Measurements from ENCODE around the gene PNMT. TPM values are rescaled to one million over a fixed set of nuclear protein-coding genes. Genes with fewer than 3 reads are reported as not detected.

Gene PNMT
- total and polyA plus RNA-seq, 2 of the 8 experiments (the other 6 are each of a cell fraction or from before 2014, with no cell fraction given) = 5.6 to 10.9 TPM

DNA sequence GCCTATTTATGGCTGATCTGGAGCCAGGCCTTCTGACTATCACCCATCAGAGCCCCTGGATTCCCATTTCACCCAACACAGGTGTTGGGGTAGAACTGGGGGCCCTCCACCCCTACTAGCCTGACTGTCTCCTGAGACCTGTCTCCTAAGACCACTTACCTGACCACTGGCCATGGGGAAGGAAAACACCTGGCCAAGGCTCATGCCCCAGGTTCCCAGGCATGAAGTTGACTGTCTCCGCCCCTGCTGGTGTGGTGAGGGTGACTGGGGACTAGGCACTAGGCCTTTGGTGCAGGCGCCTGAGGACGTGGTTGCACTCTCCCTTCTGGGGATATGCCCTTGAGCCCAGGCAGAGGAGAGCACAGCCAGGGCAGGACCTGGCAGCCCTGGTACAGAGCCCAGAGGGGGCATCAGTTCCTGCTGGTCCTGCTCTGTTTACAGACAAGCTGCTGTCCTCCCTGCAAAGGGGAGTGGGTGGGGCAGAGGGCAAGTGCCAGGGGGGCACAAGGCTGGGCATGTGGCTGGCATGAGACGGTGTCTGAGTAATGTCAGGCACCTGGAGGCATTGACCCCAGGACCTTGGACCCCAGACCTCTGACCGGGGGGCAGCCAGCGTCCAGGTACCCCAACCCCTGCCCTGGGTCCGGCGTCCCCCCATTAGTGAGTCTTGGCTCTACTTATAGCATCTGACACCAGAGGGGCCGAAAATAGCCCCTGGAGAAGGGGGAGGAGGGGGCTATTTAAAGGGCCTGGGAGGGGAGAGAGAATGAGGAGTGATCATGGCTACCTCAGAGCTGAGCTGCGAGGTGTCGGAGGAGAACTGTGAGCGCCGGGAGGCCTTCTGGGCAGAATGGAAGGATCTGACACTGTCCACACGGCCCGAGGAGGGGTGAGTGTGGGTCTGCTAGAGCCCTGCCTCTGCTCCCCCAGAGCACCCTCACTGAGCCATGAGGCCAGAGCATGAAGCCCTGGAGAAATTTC, 3.4 kb upstream of the PNMT start, which contains the start of gene TCAP:
Gene TCAP (plus strand): TSS at position 769 of the 981 bp plus-strand sequence. CDS start 11 bp downstream, at position 780.
- no peaks in the 10 kb centered on the region for H4K20me1 ChIP-seq (replicated peaks in 1 of 2; ENCODE audit: control insufficient read depth in 1 of 2, insufficient read depth in 2 of 2, low read length in 2 of 2)
- H3K18ac ChIP-seq (ENCODE audit: extremely low read depth, low read length) = peak within 1 kb of the TSS; percentile 65
- H2BK120ac ChIP-seq (replicated peaks; ENCODE audit: low read depth, low read length) = no peak within 1 kb of the TSS
- POLR2A ChIA-PET (ENCODE audit: partially characterized antibody) = interaction anchor here (0.6 to 32.5 kb wide), 7 partner anchors 11 to 75 kb away, joined by 3 to 708 read pairs (median 5); partner anchors contain the start of genes ERBB2, PGAP3 and PPP1R1B
- H3K4me1 ChIP-seq (replicated peaks in 1 of 4; ENCODE audit: control insufficient read depth in 3 of 4, insufficient read depth in 4 of 4, low read length in 3 of 4) = peaks cover 0 to 48% (median 43%) of the 10 kb centered on the region in 4 experiments; a peak in 6 of 7 replicates
- peak within 1 kb of the TSS; percentile 26; the same call in 1 of the 2 replicates for H3K27ac ChIP-seq (ENCODE audit: low read depth, low read length)
- peak within 1 kb of the TSS; percentile 92 for H4K91ac ChIP-seq (replicated peaks; ENCODE audit: insufficient read length, low read length)
- no peak within 1 kb of the TSS; a peak in 2 of 7 replicates for H3K9ac ChIP-seq (replicated peaks in 1 of 4; ENCODE audit: extremely low read depth in 1 of 4, low read depth in 3 of 4, low read length in 3 of 4)
- H3K36me3 ChIP-seq (ENCODE audit: control insufficient read depth in 2 of 4, insufficient read depth in 4 of 4, low read length in 3 of 4) = peaks cover 0 to 9% (median 2%) of the 10 kb centered on the region in 4 experiments; a peak in 3 of 8 replicates
- no peaks in the 10 kb centered on the region for H3K9me3 ChIP-seq (ENCODE audit: insufficient read depth in 2 of 2, low read depth in 1 of 2, low read length in 1 of 2)
- H3K79me2 ChIP-seq (ENCODE audit: control insufficient read depth in 1 of 2, insufficient read depth in 2 of 2, low read length in 2 of 2) = no peaks in the 10 kb centered on the region
- H2AK5ac ChIP-seq (ENCODE audit: low read depth, low read length) = peak within 1 kb of the TSS; percentile 66
- peak within 1 kb of the TSS; percentile 98; the same call in 1 of the 2 replicates for H2BK15ac ChIP-seq (ENCODE audit: low read length)
- no peaks in the 10 kb centered on the region for H3K79me1 ChIP-seq (ENCODE audit: low read depth, low read length)
- FAIRE-seq = no peak
- H2AFZ ChIP-seq (ENCODE audit: low read length) = no peak within 1 kb of the TSS
- no peak for DNase-seq (ENCODE audit: low read depth in 1 of 2, low spot score in 2 of 2)
- H3K4me3 ChIP-seq (ENCODE audit: extremely low read depth in 1 of 4, insufficient read depth in 2 of 4, low read depth in 3 of 4, low read length in 4 of 4) = peak within 1 kb of the TSS in 1 of 4 experiments; percentile 50; a peak in 2 of 8 replicates
- peak within 1 kb of the TSS; percentile 6 for H3K23ac ChIP-seq (ENCODE audit: insufficient read length)
- H2BK20ac ChIP-seq (ENCODE audit: low read length) = peak within 1 kb of the TSS; percentile 95
- peak within 1 kb of the TSS; percentile 75; the same call in 1 of the 2 replicates for H2BK12ac ChIP-seq (ENCODE audit: low read depth, low read length)
- no peak within 1 kb of the TSS for H3K14ac ChIP-seq (ENCODE audit: insufficient read length)
- TF ChIP-seq RBBP5 (IDR thresholded peaks at IDR 0.05; ENCODE audit: borderline replicate concordance, low read depth, low read length) = no peak
- no peak for TF ChIP-seq NANOG (IDR thresholded peaks at IDR 0.05; ENCODE audit: insufficient read depth, low read depth, low read length, poor library complexity, severe bottlenecking)
- H3K4ac ChIP-seq (replicated peaks; ENCODE audit: insufficient read length, low read depth, low read length) = peak within 1 kb of the TSS; percentile 89
- CTCF ChIA-PET (ENCODE audit: partially characterized antibody) = interaction anchor here (0.6 to 52.4 kb wide), 10 partner anchors 9 to 785 kb away, joined by 3 to 1885 read pairs (median 4); partner anchors contain the start of genes MIEN1, PGAP3, PPP1R1B and STARD3
- peak within 1 kb of the TSS; percentile 54 to 67 for H3K4me2 ChIP-seq (ENCODE audit: insufficient read depth in 1 of 2, low read depth in 2 of 2, low read length in 2 of 2)
- no peak within 1 kb of the TSS for H3K56ac ChIP-seq (replicated peaks; ENCODE audit: insufficient read length, low read depth, low read length)
- 78% methylated on average over 14 of the region's 15 CpGs; no CpG with 5 or more reads in 1 of the 2 experiments for WGBS, 2 experiments (ENCODE audit: extremely low coverage in 1 of 2, insufficient coverage in 1 of 2, insufficient read length in 1 of 2, insufficient replicate concordance in 2 of 2, low coverage in 1 of 2, low lambda C conversion rate in 2 of 2, missing lambda C conversion rate in 1 of 2)
- peaks cover 0 to 20% (median 6%) of the 10 kb centered on the region in 4 experiments; a peak in 4 of 7 replicates for H3K27me3 ChIP-seq (replicated peaks in 1 of 4; ENCODE audit: control insufficient read depth in 3 of 4, extremely low read depth in 1 of 4, insufficient read depth in 3 of 4, low read length in 3 of 4)
- H4K8ac ChIP-seq (ENCODE audit: extremely low read depth, insufficient read depth, low read length) = no peak within 1 kb of the TSS; the same call in none of the 2 replicates
- H3K23me2 ChIP-seq (ENCODE audit: low read depth, low read length) = peaks cover 11% of the 10 kb centered on the region; the same call in 1 of the 2 replicates
- peak within 1 kb of the TSS; percentile 79; the same call in 1 of the 2 replicates for H2BK5ac ChIP-seq (ENCODE audit: low read depth, low read length)
- no peak within 1 kb of the TSS for H4K5ac ChIP-seq (ENCODE audit: insufficient read length, low read depth, low read length)
